Tibial nerve (tissue), 4 donors: ENCODE results near the gene LAMB4. TPM values are rescaled to one million over a fixed set of nuclear protein-coding genes. Genes with fewer than 3 reads are reported as not detected.

Source experiments
- DNase-seq, 2 donors: peaks; one replicate each; pipeline ENCODE4 v3.0.0-alpha.2; 2019; ENCODE audit warnings: low spot score in 2 of 2
- H3K27ac ChIP-seq, 4 donors: fragments of 200-600 bp; sonication (generic) in 3 of 4; one replicate each; pipeline ENCODE4 v1.5.1; 2017 to 2019; ENCODE audit warnings: mild to moderate bottlenecking in 1 of 4
- H3K27me3 ChIP-seq, 2 donors: fragments of 200-600 bp; sonication (generic) in 1 of 2; one replicate each; pipeline versions ENCODE4 v1.5.1 to v1.6.0; 2017 to 2019
- H3K36me3 ChIP-seq, 3 donors: fragments of 200-600 bp; sonication (generic); one replicate each; pipeline ENCODE4 v1.5.1; 2018 to 2019
- H3K4me1 ChIP-seq, 4 donors: fragments of 200-600 bp; sonication (generic) in 3 of 4; one replicate each; pipeline ENCODE4 v1.5.1; 2017 to 2019
- H3K4me3 ChIP-seq, 4 donors: fragments of 200-600 bp; sonication (generic) in 3 of 4; one replicate each; pipeline ENCODE4 v1.5.1; 2017 to 2019; ENCODE audit warnings: mild to moderate bottlenecking in 1 of 4, moderate library complexity in 1 of 4
- H3K9me3 ChIP-seq, 4 donors: fragments of 200-600 bp; sonication (generic) in 3 of 4; one replicate each; pipeline ENCODE4 v1.5.1; 2017 to 2019
- EP300 ChIP-seq, 2 donors: sonication (generic); formaldehyde crosslinking; IDR thresholded peaks; one replicate each; pipeline ENCODE4 v1.6.1; 2017; ENCODE audit warnings: antibody characterized with exemption in 2 of 2, mild to moderate bottlenecking in 1 of 2
- POLR2A ChIP-seq, 2 donors: fragments of 450-650 bp; IDR thresholded peaks; one replicate each; pipeline ENCODE4 v1.6.1; 2017; ENCODE audit warnings: antibody characterized with exemption in 2 of 2, mild to moderate bottlenecking in 2 of 2, moderate library complexity in 2 of 2
- WGBS, 2 donors: methylation state at CpG; one replicate each; pipeline ENCODE4 v1.1.5; 2018; 5-methylcytosine and 5-hydroxymethylcytosine counted together
- total RNA-seq, 4 donors: library from RNA; depleted of rRNA; stranded (reverse); fragments of >200 nt; gene quantifications; one replicate each; pipeline ENCODE4 v1.1.0, GENCODE V29; 2016
- TF ChIP-seq, protein P1 (sequence below), 5 experiments: fragments of 200-600 bp in 3 of 5; fragments of 450-650 bp in 2 of 5; sonication (generic) in 3 of 5; IDR thresholded peaks; one replicate each; pipeline ENCODE4 v1.5.1; 2016 to 2019; ENCODE audit warnings: antibody characterized with exemption in 5 of 5, mild to moderate bottlenecking in 3 of 5, moderate library complexity in 2 of 5

LAMB4 gene
- total RNA-seq, 4 donors from 2014 or later = 0.22 to 1.2 (median 0.42) TPM; not detected in 1

DNA sequence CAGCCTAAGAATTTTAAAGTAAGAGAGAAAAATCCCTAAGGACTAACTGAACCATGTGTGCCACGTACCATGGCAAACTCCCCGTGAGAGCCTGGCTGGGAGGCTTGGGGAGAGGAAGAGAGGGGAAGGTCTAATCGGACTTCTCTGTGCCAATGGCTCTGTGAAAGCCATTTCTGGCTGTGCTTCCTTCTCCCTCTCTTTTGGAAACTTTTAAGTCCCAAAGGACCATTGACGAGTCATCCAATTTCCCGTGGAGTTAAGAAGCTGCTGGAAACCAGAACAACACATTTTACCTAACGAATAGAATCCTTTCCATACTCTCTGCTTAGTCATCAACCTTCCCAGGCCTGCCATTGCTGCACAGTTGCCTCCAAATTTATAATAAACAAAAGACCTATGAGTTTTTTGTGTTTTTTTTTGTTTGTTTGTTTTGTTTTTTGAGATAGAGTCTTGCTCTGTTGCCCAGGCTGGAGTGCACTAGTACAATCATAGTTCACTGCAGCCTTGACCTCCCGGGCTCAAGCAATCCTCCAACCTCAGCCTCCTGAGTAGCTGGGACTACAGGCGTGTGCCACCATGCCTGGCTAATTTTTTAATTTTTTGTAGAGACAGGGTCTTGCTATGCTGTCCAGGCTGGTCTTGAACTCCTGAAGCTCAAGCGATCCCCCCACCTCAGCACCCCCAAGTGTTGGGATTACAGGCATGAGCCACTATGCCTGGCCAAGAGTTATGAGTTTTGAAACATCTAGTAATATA, 140.4 kb downstream of the LAMB4 start:
- Histone ChIP-seq H3K36me3 (peaks cover 0 to 73% (median 0%) of the 10 kb centered on the region in 3 donors), H3K4me3 (no peak overlapping the region), H3K9me3 (no peaks in the 10 kb centered on the region), H3K27me3 (no peaks in the 10 kb centered on the region), H3K27ac (peak overlapping the region in 2 of 4 donors; percentile 56 to 88), H3K4me1 (peaks cover 1 to 60% (median 28%) of the 10 kb centered on the region in 4 donors)
- TF ChIP-seq EP300 (IDR thresholded peaks at IDR 0.05) (no peak), POLR2A (IDR thresholded peaks at IDR 0.05) (no peak)
- TF ChIP-seq, protein P1, sequence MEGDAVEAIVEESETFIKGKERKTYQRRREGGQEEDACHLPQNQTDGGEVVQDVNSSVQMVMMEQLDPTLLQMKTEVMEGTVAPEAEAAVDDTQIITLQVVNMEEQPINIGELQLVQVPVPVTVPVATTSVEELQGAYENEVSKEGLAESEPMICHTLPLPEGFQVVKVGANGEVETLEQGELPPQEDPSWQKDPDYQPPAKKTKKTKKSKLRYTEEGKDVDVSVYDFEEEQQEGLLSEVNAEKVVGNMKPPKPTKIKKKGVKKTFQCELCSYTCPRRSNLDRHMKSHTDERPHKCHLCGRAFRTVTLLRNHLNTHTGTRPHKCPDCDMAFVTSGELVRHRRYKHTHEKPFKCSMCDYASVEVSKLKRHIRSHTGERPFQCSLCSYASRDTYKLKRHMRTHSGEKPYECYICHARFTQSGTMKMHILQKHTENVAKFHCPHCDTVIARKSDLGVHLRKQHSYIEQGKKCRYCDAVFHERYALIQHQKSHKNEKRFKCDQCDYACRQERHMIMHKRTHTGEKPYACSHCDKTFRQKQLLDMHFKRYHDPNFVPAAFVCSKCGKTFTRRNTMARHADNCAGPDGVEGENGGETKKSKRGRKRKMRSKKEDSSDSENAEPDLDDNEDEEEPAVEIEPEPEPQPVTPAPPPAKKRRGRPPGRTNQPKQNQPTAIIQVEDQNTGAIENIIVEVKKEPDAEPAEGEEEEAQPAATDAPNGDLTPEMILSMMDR (IDR thresholded peaks at IDR 0.05) = no peak
- no peak for DNase-seq
- 49 to 57% methylated on average over 9 of the region's 9 CpGs for WGBS, 2 donors

DNA sequence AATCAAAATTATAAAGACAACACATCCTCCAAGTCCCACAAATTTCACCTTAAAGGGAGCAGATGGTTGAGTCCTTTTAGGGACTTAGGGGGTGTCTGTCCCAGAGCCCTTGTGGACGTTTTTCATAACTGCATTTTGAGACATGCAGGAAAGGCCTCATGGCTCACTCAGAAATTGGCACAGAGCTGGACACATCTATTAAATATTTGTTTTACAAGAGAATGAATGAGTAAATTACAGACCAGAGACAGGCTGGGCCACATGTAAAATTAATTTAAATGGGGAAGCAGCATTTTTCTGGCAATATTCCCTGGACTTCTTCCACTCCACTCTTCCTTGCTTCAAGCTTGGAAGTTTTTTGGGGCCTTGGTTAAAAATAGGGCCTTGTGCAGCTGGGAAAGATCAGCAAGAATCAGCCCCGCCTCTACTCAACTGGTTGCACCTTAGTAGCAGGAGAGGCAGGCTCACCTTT, 147.2 kb downstream of the LAMB4 start:
- no peaks in the 10 kb centered on the region for H3K9me3 ChIP-seq
- WGBS, 2 donors = 22 to 28% methylated on average over 2 of the region's 2 CpGs
- H3K4me3 ChIP-seq = no peak overlapping the region
- TF ChIP-seq POLR2A (IDR thresholded peaks at IDR 0.05) = no peak
- TF ChIP-seq, protein P1 (IDR thresholded peaks at IDR 0.05) = no peak
- TF ChIP-seq EP300 (IDR thresholded peaks at IDR 0.05) = no peak
- no peak for DNase-seq
- no peaks in the 10 kb centered on the region for H3K27me3 ChIP-seq
- peaks cover 0 to 54% (median 19%) of the 10 kb centered on the region in 4 donors for H3K4me1 ChIP-seq
- H3K27ac ChIP-seq = peak overlapping the region in 3 of 4 donors; percentile 16 to 69 (median 39)
- H3K36me3 ChIP-seq = peaks cover 0 to 69% (median 0%) of the 10 kb centered on the region in 3 donors

DNA sequence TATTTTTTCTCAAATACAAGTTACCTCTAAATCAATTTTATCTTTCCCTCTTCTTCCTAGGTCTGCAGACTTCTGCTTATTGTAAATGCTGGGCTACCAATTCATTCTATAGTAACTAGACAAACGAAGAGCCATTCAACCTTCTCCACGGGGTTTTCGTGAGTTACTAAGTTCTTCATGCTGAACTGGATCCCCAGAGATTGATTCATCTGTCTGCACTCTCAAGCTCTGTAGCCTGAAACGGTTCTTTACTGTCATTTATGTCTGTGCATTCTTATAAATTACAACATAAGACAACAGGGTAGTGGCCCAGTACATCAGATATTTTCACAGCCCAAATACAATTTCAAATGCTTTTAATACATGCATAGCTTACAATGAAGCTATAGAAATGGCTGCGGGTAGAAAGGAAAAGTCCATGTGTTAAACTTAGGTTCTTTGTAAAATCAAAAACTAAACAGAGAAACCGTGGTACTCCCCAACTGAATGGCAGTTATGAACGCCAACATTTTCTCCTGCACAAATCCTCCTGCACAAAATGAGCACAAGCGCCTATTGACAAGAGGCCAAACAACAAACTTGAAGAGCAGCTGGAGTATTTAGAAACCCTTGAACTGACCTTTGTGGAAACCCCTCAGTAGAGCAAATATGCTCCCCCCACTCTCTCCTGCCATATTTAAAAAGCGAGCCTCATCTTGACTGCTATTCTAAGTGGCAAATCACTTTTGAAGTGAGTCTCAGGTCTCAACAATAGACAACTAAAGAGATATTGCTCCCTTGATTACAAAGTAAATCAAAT, 147.9 kb downstream of the LAMB4 start:
- H3K4me1 ChIP-seq = peaks cover 0 to 58% (median 19%) of the 10 kb centered on the region in 4 donors

DNA sequence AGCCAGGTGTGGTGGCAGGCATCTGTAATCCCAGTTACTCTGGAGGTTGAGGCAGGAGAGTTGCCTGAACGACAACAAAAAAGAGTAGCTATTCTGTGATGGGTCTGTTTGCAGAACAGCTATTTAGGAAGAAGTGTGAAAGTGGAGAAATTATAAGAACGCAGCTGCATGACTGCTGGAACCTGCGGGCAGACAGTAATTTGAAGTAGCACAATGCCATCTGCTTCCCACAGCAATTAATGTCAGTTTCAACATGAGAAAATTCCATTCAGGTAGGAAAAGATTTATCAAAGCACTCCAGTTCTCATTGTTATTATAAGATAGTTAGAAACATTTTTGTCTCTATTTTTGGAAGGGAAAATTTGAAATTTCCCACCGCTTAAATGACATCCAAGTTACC, 148.7 kb downstream of the LAMB4 start:
- 45 to 52% methylated on average over 4 of the region's 4 CpGs for whole genome bisulfite sequencing, 2 donors
- Histone ChIP-seq H3K9me3 (no peaks in the 10 kb centered on the region), H3K4me1 (peaks cover 0 to 58% (median 19%) of the 10 kb centered on the region in 4 donors), H3K27ac (peak overlapping the region in 3 of 4 donors; percentile 22 to 69 (median 39)), H3K36me3 (peaks cover 0 to 69% (median 0%) of the 10 kb centered on the region in 3 donors), H3K27me3 (no peaks in the 10 kb centered on the region), H3K4me3 (no peak overlapping the region)
- no peak for DNase-seq
- TF ChIP-seq, protein P1 (IDR thresholded peaks at IDR 0.05) = no peak
- TF ChIP-seq EP300 (IDR thresholded peaks at IDR 0.05) = no peak
- TF ChIP-seq POLR2A (IDR thresholded peaks at IDR 0.05) = no peak

More for the DNA sequence above, 147.9 kb downstream of the LAMB4 start:
- TF ChIP-seq POLR2A (IDR thresholded peaks at IDR 0.05) = no peak
- TF ChIP-seq, protein P1 (IDR thresholded peaks at IDR 0.05) = no peak
- no peak for TF ChIP-seq EP300 (IDR thresholded peaks at IDR 0.05)
- Histone ChIP-seq H3K27me3 (no peaks in the 10 kb centered on the region), H3K4me3 (no peak overlapping the region), H3K9me3 (no peaks in the 10 kb centered on the region), H3K36me3 (peaks cover 0 to 69% (median 0%) of the 10 kb centered on the region in 3 donors), H3K27ac (peak overlapping the region; percentile 8 to 69 (median 30))
- DNase-seq = no peak
- 36 to 40% methylated on average over 9 of the region's 9 CpGs for WGBS, 2 donors
